Measurements from ENCODE around the gene NAV3.

NAV3 gene

GRCh38 chr12:78185651-78186050 is 355.0 kb downstream of the NAV3 start:
- ATAC-seq (replicated peaks): no peak
- Mint-ChIP-seq H3K4me3 (no peak overlapping the region), H3K27me3 (no peaks in the 10 kb centered on the region), H3K4me1 (no peaks in the 10 kb centered on the region), H3K9me3 (no peaks in the 10 kb centered on the region), H3K36me3 (no peaks in the 10 kb centered on the region), H3K27ac (no peak overlapping the region)
- DNase-seq: no peak

DNA sequence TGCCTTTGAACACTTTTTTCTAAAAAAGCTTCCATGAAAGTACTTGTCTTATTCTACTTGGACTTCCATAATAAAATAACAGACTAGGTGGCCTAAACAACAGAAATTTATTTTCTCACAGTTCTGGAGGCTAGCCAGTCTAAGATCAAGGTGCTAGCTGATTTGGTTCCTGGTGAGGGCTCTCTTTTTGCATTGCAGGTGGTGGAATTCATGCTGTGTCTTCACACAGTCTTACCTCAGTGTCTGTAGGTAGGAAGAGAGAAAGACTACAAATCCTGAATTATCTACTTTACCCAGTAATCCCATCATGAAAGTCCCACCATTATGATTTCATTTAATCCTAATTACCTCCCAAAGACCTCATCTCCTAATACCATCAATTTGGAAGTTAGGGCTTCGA is 356.0 kb downstream of the NAV3 start:
- Mint-ChIP-seq H3K4me1 (no peaks in the 10 kb centered on the region), H3K27ac (no peak overlapping the region)

GRCh38 chr12:78187741-78188140 is 357.0 kb downstream of the NAV3 start:
- Mint-ChIP-seq H3K9me3 (no peaks in the 10 kb centered on the region), H3K4me1 (no peaks in the 10 kb centered on the region), H3K27ac (no peak overlapping the region), H3K27me3 (no peaks in the 10 kb centered on the region), H3K4me3 (no peak overlapping the region), H3K36me3 (no peaks in the 10 kb centered on the region)
- DNase-seq: no peak
- no peak for ATAC-seq (replicated peaks)

More for the DNA sequence above, 356.0 kb downstream of the NAV3 start:
- DNase-seq: no peak
- H3K27me3 Mint-ChIP-seq: no peaks in the 10 kb centered on the region
- H3K9me3 Mint-ChIP-seq: no peaks in the 10 kb centered on the region
- H3K36me3 Mint-ChIP-seq: no peaks in the 10 kb centered on the region
- no peak for ATAC-seq (replicated peaks)
- no peak overlapping the region for H3K4me3 Mint-ChIP-seq

DNA sequence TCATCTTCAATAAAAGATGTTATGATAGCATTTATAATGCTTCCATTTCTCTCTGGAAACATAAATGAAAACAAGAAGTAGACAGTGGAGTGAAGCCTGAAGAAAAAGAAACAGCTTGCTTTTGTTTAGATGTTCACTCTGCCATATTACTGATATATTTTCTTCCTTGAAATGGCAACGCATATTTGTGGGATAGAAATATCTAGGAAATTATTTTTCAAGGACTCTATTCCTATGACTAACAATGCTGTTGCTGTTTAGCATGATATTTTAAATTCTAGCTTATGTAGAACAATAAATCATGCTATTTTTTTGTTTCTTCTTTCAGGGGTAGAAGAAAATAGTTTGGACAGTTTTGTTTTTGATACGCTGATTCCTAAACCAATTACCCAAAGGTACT is 359.0 kb downstream of the NAV3 start:
- no peak for ATAC-seq (replicated peaks)
- Mint-ChIP-seq H3K9me3 (no peaks in the 10 kb centered on the region), H3K4me1 (no peaks in the 10 kb centered on the region), H3K4me3 (no peak overlapping the region), H3K27me3 (no peaks in the 10 kb centered on the region), H3K36me3 (no peaks in the 10 kb centered on the region), H3K27ac (no peak overlapping the region)
- DNase-seq: no peak

DNA sequence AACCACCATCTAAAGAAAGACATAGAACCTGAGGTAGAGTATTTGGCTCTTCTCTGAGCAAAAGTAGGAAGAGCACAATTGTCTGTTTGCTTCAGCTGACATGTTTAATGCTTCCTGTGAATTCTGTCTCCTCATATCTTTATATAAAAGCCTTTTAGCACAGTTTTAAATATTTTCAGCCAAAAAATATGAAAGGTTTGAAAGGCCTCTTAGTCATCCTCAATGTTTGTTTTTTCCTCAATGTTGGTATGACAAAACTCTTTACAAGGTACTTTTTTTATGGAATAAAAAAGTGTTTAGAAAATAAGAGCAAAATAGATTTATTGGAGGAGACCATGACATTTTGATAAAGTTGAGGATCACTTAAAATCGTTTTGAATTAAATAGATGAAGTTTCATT is 360.9 kb downstream of the NAV3 start:
- Mint-ChIP-seq H3K36me3 (no peaks in the 10 kb centered on the region), H3K4me1 (no peaks in the 10 kb centered on the region), H3K4me3 (no peak overlapping the region), H3K27ac (no peak overlapping the region), H3K9me3 (no peaks in the 10 kb centered on the region), H3K27me3 (no peaks in the 10 kb centered on the region)
- DNase-seq (no peak), ATAC-seq (replicated peaks) (no peak)

- no peak overlapping the region for H3K27ac Mint-ChIP-seq
- no peak for ATAC-seq (replicated peaks)
- no peak for DNase-seq
- H3K27me3 Mint-ChIP-seq: no peaks in the 10 kb centered on the region
- H3K36me3 Mint-ChIP-seq: no peaks in the 10 kb centered on the region
- no peaks in the 10 kb centered on the region for H3K9me3 Mint-ChIP-seq
- no peaks in the 10 kb centered on the region for H3K4me1 Mint-ChIP-seq
- H3K4me3 Mint-ChIP-seq: no peak overlapping the region
These were observed 362.3 kb downstream of the NAV3 start for GRCh38 chr12:78192979-78193378.

GRCh38 chr12:78194448-78194847 is 363.8 kb downstream of the NAV3 start:
- Mint-ChIP-seq H3K4me3 (no peak overlapping the region), H3K27me3 (no peaks in the 10 kb centered on the region), H3K36me3 (no peaks in the 10 kb centered on the region), H3K27ac (no peak overlapping the region), H3K4me1 (no peaks in the 10 kb centered on the region), H3K9me3 (no peaks in the 10 kb centered on the region)
- DNase-seq (no peak), ATAC-seq (replicated peaks) (no peak)

DNA sequence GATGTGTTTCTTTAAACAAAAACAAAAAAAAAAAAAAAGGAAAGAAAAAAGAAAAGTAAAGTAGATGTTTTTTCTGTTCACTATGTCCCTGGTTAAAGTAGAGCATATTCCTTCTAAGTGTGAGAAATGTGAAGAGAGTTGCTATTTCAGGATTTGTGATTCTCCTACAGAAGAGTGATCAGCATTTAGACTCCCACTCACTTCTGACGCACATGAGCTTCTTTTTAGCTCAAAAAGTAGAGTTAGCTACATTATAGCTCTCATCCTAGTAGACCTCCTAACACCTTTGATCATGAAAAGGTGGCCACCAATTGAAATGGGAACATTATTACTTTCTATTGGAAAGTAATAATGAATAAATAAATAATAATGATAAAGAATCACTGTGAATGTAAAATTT is 368.2 kb downstream of the NAV3 start:
- H3K4me1 Mint-ChIP-seq: no peaks in the 10 kb centered on the region
- no peaks in the 10 kb centered on the region for H3K27me3 Mint-ChIP-seq
- no peak overlapping the region for H3K4me3 Mint-ChIP-seq
- no peak overlapping the region for H3K27ac Mint-ChIP-seq
- no peaks in the 10 kb centered on the region for H3K36me3 Mint-ChIP-seq
- H3K9me3 Mint-ChIP-seq: no peaks in the 10 kb centered on the region
- DNase-seq: no peak
- no peak for ATAC-seq (replicated peaks)

GRCh38 chr12:78199926-78200325 is 369.2 kb downstream of the NAV3 start:
- Mint-ChIP-seq H3K9me3 (no peaks in the 10 kb centered on the region), H3K4me1 (no peaks in the 10 kb centered on the region), H3K36me3 (no peaks in the 10 kb centered on the region), H3K27ac (no peak overlapping the region), H3K4me3 (no peak overlapping the region), H3K27me3 (no peaks in the 10 kb centered on the region)
- ATAC-seq (replicated peaks) (no peak), DNase-seq (no peak)

DNA sequence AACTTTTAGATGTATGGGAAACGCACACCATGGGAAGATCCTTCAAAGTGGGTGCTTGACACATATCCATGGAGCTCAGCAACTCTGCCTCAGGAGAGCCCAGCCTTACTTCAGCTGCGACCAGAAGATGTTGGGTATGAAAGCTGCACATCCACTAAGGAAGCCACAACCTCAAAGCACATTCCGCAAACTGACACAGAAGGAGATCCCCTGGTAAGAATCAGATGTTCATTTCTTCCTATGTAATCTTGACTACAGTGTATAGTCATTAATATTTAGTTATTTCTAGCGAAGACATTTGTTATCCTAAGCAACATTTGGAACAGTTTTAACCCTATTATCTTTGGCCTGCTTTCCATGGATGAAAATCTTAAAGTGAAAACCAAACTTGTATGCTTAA is 374.2 kb downstream of the NAV3 start:
- DNase-seq (no peak), ATAC-seq (replicated peaks) (no peak)
- H3K9me3 Mint-ChIP-seq: no peaks in the 10 kb centered on the region
- no peaks in the 10 kb centered on the region for H3K36me3 Mint-ChIP-seq
- no peak overlapping the region for H3K27ac Mint-ChIP-seq
- no peak overlapping the region for H3K4me3 Mint-ChIP-seq
- no peaks in the 10 kb centered on the region for H3K4me1 Mint-ChIP-seq
- H3K27me3 Mint-ChIP-seq: no peaks in the 10 kb centered on the region

GRCh38 chr12:78208092-78208491 is 377.4 kb downstream of the NAV3 start:
- ATAC-seq (replicated peaks): no peak
- Mint-ChIP-seq H3K36me3 (no peaks in the 10 kb centered on the region), H3K4me1 (no peaks in the 10 kb centered on the region), H3K27me3 (no peaks in the 10 kb centered on the region), H3K4me3 (no peak overlapping the region), H3K27ac (no peak overlapping the region), H3K9me3 (no peaks in the 10 kb centered on the region)
- no peak for DNase-seq

- Mint-ChIP-seq H3K36me3 (no peaks in the 10 kb centered on the region), H3K9me3 (no peaks in the 10 kb centered on the region), H3K27ac (no peak overlapping the region), H3K27me3 (no peaks in the 10 kb centered on the region), H3K4me1 (no peaks in the 10 kb centered on the region), H3K4me3 (no peak overlapping the region)
- DNase-seq: no peak
- ATAC-seq (replicated peaks): no peak
These were observed 379.3 kb downstream of the NAV3 start for GRCh38 chr12:78209846-78210505.

DNA sequence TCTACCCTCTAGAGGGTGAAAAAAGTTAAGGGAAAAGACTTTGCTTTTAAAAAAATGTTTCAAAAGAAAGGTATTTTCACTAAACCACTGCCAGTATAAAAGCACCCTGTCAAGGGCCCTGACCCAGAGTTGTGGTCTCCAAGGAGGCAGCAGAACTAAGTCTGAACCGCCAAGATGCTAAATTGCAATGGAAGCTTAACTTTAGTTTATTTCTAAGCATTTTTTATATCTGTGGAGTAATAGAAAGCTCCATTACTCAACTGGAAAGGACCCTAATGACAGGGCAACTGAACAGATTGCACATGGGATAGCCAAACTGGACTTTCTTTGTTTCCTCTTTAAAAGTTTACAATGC is 379.8 kb downstream of the NAV3 start:
- H3K4me1 Mint-ChIP-seq: no peaks in the 10 kb centered on the region

DNA sequence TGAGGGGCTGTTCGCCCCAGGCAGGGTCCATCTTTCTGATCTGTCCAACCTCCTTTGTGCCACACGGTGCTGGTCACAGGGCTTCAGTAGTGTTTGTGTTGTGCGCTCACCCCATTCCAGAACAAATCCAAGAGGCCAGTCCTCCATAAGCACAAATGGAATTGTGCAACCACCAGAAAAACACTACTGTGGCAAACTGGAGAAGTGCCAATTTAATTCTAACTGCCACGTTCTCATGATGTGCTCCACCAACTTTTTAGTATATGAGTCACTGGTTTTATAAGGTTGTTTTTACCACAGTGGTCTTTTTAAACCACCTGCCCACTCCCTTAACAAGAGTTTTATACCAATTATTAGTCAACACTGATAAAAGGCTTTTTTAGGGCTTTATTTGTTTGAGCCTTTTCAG is 380.2 kb downstream of the NAV3 start:
- ATAC-seq (replicated peaks) (no peak), DNase-seq (no peak)
- no peaks in the 10 kb centered on the region for H3K36me3 Mint-ChIP-seq
- no peaks in the 10 kb centered on the region for H3K9me3 Mint-ChIP-seq
- H3K4me3 Mint-ChIP-seq: no peak overlapping the region
- H3K4me1 Mint-ChIP-seq: no peaks in the 10 kb centered on the region
- no peak overlapping the region for H3K27ac Mint-ChIP-seq
- H3K27me3 Mint-ChIP-seq: no peaks in the 10 kb centered on the region

More for the DNA sequence above, 379.8 kb downstream of the NAV3 start:
- H3K27me3 Mint-ChIP-seq: no peaks in the 10 kb centered on the region
- ATAC-seq (replicated peaks) (no peak), DNase-seq (no peak)
- H3K27ac Mint-ChIP-seq: no peak overlapping the region
- no peak overlapping the region for H3K4me3 Mint-ChIP-seq
- H3K9me3 Mint-ChIP-seq: no peaks in the 10 kb centered on the region
- no peaks in the 10 kb centered on the region for H3K36me3 Mint-ChIP-seq

DNA sequence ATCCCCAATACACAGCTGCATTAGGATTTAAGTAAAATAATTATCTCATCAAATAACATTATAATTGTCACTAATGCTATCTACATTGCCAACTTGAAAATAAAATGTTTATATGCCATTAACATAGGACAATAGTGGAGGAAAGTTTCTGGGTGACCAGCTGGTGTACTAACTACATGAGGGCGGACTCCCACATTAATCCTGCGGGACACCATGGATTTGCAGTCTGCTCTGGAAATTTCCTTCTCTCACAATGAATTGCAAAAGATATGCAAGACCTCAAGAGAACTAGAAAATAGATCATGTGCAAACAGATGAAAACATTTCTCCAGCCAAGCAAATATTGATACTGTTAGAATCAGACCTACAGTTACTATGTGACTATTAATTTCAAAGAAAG is 390.1 kb downstream of the NAV3 start:
- no peak overlapping the region for H3K27ac Mint-ChIP-seq
- no peak for ATAC-seq (replicated peaks)
- H3K4me3 Mint-ChIP-seq: no peak overlapping the region
- H3K4me1 Mint-ChIP-seq: no peaks in the 10 kb centered on the region
- H3K36me3 Mint-ChIP-seq: no peaks in the 10 kb centered on the region
- DNase-seq: no peak
- H3K9me3 Mint-ChIP-seq: no peaks in the 10 kb centered on the region
- no peaks in the 10 kb centered on the region for H3K27me3 Mint-ChIP-seq

GRCh38 chr12:78224154-78224553 is 393.5 kb downstream of the NAV3 start:
- Mint-ChIP-seq H3K36me3 (no peaks in the 10 kb centered on the region), H3K9me3 (no peaks in the 10 kb centered on the region), H3K27ac (no peak overlapping the region), H3K27me3 (no peaks in the 10 kb centered on the region), H3K4me3 (no peak overlapping the region), H3K4me1 (no peaks in the 10 kb centered on the region)
- ATAC-seq (replicated peaks) (no peak), DNase-seq (no peak)
